Glomerular endothelial cell (primary cell): ENCODE data around the gene CLN6. TPM values are rescaled to one million over a fixed set of nuclear protein-coding genes. Genes with fewer than 3 reads are reported as not detected.
"Not testable (repeated sequence)": the region's sequence is repeated elsewhere in the genome, so short reads cannot be mapped to it uniquely, and the experiment has no call there.

Experiments used
- DNase-seq: peaks from one replicate; pipeline ENCODE4 v3.0.0-alpha.2; 2011; ENCODE audit warnings: low read depth, low spot score; ENCODE audit errors: extremely low read depth
- total RNA-seq: library from RNA; depleted of rRNA; stranded (reverse); fragments of >200 nt; gene quantifications from 2 replicates; pipeline ENCODE4 v1.2.3, GENCODE V29; 2015

Gene CLN6
- total RNA-seq, 1 donor from 2014 or later, result 26.3 TPM

- no peak for DNase-seq
Observed at GRCh38 chr15:68256675-68257450, 27.3 kb upstream of the CLN6 start.

GRCh38 chr15:68252925-68253534 is 23.5 kb upstream of the CLN6 start:
- peak; percentile 62 for DNase-seq

DNA sequence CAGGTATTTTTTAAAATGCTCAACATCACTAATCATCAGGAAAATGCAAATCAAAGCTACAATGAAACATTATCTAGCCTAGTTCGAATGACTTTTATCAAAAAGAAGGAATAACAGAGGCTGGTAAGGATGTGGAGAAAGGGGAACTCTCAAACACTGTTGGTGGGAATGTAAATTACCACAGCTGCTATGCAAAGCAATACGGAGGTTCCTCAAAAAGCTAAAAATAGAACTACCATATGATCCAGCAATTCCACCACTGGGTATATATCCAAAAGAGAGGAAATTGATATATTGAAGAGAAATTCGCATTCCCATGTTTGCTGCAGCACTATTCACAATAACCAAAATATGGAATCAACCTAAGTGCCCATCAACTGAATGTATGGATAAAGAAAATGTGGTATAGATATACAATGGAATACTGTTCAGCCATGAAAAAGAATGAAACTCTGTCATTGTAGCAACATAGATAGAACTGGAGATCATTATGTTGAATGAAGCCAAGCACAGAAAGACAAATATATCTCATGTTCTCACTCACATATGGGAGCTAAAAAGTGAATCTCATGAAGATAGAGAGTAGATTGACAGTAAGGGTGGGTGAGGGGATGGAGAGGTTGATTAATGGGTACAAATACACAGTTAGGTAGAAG is 19.7 kb upstream of the CLN6 start:
- no peak for DNase-seq

DNA sequence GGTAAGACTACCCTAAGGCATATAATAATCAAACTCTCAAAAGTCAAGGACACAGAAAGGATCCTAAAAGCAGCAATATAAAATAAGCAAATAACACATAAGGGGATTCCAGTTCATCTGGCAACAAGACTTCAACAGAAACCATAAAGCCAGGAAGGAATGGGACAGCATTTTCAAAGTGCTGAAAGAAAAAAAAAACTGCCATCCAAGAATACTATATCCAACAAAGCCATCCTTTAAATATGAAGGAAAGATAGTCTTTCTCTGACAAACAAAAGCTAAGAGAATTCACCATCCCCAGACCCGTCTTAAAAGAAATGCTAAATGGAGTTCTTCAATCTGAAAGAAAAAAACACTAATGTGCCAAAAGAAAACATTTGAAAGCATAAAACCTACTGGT is 14.7 kb upstream of the CLN6 start:
- DNase-seq, result no peak

- no peak for DNase-seq
Observed at GRCh38 chr15:68241088-68241935, 11.8 kb upstream of the CLN6 start.

GRCh38 chr15:68239025-68239424 is 9.5 kb upstream of the CLN6 start:
- no peak for DNase-seq

GRCh38 chr15:68235022-68235421 is 5.5 kb upstream of the CLN6 start:
- no peak for DNase-seq

DNA sequence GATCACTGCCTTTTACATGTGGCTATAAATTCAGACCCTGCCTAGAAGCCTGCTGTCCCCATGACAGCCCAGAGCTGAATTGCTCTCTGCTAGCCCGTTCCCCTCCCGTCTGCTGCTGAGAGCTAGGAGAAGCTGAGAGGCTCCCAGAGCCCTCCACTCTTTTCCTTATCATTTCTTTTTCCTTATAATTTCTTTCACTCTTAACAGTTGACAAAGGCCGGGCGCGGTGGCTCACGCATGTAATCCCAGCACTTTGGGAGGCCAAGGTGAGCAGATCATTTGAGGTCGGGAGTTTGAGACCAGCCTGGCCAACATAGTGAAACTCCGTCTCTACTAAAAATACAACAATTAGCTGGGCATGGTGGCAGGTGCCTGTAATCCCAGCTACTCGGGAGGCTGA is 5.0 kb upstream of the CLN6 start:
- DNase-seq, result not testable (repeated sequence)

DNA sequence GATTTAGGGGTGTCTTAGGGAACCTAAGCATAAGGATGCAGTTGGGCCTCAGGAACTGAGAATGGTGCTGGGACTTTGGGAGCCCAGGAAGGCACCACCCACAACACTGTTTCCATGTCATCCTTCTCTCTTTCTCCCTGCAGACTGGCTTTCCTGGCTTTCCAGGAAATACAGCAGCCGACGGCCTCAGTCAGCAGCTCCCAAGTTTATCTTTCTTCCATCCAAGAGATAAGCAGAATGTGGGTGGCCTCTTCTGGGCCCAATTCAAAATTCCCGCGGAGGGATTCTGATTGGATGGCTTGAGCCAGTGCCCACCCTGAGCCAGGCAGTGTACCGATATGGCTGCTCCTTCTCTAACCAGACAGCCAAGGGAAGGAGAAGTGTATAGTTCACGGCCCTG is 4.5 kb upstream of the CLN6 start:
- DNase-seq, result no peak

DNA sequence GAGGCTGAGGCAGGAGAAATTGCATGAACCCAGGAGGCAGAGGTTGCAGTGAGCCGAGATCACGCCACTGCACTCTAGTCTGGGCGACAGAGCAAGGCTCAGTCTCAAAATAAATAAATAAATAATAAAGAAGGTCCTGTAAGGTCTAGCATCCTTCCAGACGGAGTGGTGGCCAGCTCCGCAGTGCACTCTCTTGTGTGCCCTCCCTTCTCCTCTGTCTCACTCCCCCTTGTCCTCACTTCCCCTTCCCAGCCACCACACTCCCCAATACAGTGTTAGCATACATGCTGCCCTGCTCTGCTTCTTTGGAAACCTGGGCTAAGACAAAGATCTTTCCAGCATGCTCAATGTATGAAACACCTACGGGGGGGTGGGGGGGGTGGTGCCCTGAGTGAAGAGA is 3.4 kb upstream of the CLN6 start:
- DNase-seq, result no peak

GRCh38 chr15:68232449-68232848 is 2.9 kb upstream of the CLN6 start:
- no peak for DNase-seq

DNA sequence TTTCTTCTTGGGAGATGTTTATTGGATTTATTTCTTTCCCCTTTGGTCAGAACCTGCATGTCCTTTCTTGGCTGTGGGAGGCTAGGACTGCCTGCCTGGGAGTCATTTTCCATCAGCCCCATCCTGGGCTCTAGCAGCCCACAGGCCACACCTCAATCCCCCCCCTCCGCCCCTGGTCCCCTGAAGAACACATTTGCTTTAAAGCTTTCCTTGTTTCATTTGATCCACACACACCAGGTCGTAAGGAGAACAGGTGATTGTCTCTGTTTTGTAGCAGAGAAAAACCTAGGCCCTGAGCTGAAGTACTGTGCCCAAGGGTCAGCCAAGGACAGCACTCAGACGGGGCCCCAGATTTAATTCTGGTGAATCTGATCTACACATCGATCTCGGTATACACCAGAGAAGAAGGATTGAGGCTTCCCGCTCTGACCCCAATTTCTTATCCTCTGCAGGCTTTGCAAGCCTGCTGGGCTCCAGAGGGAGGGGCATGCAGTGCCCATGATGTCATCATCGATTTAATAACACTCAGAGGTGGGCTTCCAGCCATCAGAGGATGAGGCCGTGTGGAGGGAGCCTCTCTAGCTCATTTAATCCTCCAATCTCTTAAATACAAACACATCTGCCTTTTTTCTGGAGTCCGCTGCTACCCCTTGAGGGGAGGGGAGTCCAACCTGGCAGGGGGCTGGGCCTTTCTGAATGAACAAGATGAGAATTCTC is 1.7 kb upstream of the CLN6 start:
- no peak for DNase-seq

GRCh38 chr15:68230157-68231100 is 901 bp upstream of the CLN6 start:
- DNase-seq, result no peak

DNA sequence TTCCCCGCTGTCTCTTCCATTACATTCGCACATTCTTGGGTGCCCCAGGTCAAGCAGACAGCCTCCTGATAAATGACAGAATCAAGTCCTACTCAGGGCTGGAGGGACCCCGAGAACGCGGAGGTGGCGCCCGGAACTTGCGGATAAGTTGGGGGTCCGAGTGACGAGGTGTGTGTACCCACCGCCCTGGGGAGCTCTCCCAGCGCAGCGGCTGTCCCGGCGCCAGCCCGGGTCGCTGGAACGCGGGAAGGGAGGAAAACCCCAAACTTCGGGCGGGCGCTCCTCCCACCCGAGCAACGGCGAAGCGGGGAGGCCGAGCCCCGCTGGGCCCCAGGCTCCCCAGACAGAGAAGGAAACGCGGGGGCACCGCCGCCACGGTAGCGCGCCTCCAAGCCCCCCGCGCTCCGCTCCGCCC is 550 bp downstream of the CLN6 start:
- DNase-seq, result no peak

DNA sequence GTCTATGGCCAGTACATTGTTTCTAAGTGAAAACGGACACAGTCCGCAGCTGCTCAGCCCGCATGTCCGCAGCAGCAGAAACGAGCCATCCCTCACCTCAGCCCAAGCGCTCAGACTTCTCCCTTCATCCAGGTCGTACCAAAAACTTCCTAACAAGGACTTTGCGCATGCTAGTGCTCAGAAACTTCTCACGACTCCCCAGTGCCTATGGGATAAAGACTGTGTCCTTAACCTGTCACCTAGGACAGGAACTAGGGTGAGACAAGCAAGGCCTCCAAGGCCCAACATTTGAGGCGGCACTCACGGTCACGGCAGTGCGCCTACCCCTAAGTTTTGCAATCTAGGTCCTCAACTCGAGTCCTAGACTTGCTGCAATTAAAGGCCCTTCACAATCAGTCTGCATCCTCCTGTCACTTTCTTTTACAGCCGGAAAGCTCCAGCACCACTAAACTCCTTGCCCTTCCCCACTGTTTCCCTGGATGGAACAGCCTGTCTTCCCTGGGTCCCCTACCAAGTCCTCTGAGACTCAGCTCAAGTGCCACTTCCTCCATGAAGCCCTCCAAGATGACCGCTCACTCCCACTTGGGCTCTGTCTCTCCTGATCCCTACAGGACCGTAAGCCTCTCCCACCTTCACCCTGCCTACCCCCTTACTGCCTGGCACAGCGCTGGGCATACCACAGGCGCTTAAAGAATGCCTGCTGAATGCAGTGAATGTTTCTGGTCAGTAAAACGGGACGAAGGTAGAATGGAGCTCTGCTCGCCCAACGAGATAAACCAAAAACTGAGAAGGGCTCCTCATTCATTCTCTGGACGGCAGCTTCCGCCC is 1.2 kb downstream of the CLN6 start:
- no peak for DNase-seq

DNA sequence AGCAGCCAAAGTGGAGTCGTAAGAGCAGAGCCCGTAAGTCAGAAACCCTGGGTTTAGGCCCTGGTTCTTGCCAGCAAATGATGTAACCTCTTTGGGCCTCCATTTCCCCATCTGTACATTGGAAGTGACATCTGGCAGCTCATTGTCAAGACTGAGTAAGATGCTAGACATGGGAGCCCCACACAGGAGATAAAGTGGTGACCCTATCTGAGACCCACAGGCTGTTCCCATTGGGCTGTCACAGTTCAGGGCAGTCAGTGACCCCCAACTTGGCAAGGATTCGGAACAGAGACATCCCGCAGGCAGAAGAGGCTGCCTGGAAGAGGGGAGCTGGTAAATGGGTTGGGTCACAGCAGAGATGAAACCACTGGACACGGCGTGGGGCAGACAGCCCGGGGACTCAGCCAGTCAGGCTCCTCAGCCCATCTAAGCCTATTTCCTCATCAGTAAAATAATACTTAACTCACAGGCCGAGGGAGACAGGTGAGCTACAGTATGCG is 1.8 kb downstream of the CLN6 start:
- DNase-seq, result no peak

- not testable (repeated sequence) for DNase-seq
Observed at GRCh38 chr15:68225442-68225841, 4.1 kb downstream of the CLN6 start.

GRCh38 chr15:68224546-68225250 is 4.8 kb downstream of the CLN6 start:
- DNase-seq, result no peak
